Dermis blood vessel endothelial cell (primary cell): ENCODE results near the gene ATP6V1C2. TPM values are rescaled to one million over a fixed set of nuclear protein-coding genes. Genes with fewer than 3 reads are reported as not detected.
"Not testable (repeated sequence)": the region's sequence is repeated elsewhere in the genome, so short reads cannot be mapped to it uniquely, and the experiment has no call there.

Experiments used
- DNase-seq: peaks from one replicate; pipeline ENCODE4 v3.0.0; 2010
- total RNA-seq: library from RNA; depleted of rRNA; stranded (reverse); fragments of >200 nt; gene quantifications from 2 replicates; pipeline ENCODE4 v1.2.3, GENCODE V29; 2014

ATP6V1C2 gene
- total RNA-seq, 1 donor from 2014 or later: 0.17 TPM

DNA sequence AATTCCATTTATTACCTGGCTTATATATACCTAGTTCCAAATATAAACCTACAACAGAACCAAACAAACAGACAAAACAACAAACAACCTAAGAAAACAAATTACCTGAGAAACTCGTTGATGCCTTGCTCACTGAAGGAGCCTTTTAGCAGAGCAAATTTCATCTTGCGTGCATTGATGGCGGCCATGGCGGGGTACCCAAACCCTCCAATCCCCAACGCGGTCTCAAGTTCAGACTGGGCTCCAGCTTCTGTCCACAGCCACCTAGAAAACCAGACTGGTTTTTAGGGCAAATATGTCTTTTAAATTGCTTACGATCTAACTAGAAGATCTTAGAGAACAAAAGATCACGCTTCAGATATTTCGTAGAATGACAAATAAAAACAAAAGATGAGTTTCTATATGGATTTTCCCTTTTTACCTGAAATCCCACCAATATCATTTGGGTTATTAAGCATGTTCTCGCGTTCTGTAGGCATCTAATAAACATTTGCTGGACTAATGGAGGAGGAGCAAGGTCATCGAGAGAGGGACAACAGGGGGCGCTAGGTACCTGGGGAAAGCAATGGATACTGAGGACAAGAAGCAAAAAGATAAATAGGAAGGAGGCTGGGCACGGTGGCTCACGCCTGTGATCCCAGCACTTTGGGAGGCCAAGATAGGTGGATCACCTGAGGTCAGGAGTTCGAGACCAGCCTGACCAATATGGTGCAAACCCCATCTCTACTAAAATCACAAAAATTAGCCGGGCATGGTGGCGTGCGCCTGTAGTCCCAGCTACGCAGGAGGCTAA, 65.9 kb downstream of the ATP6V1C2 start:
- peak; percentile 60 for DNase-seq

GRCh38 chr2:10788855-10789254, 67.4 kb downstream of the ATP6V1C2 start:
- no peak for DNase-seq

DNA sequence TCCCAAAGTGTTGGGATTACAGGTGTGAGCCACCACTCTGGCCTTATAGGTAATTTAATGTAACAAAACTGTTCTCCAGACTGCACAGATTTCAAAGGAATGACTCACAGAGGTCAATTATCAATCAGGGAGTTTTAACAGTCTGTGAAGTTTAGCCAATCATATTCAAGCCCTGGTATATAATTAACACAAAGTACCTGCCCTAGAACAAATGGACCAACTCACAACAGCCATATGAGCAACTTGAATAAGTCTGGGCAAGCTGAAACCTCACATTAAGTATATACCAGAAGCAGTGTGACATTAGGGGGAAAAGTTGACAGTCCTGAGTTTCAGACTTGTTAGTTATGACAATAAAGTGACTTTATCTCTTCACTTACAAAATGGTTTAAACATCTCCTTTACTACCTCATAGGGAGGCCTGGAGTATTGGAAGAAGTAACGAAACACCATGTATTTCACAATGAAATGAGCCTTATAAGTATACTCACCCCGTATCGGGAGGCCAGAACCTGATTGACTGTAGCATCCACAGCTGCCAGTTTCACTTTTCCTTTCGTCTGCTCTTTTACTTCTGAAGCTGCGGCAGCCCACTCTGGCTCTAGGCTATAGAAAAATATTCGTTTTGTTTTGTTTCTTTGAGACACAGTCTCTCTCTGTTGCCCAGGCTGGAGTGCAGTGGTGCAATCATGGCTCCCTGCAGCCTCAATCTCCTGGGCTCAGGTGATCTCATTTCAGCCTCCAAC, 69.0 kb downstream of the ATP6V1C2 start:
- no peak for DNase-seq

DNA sequence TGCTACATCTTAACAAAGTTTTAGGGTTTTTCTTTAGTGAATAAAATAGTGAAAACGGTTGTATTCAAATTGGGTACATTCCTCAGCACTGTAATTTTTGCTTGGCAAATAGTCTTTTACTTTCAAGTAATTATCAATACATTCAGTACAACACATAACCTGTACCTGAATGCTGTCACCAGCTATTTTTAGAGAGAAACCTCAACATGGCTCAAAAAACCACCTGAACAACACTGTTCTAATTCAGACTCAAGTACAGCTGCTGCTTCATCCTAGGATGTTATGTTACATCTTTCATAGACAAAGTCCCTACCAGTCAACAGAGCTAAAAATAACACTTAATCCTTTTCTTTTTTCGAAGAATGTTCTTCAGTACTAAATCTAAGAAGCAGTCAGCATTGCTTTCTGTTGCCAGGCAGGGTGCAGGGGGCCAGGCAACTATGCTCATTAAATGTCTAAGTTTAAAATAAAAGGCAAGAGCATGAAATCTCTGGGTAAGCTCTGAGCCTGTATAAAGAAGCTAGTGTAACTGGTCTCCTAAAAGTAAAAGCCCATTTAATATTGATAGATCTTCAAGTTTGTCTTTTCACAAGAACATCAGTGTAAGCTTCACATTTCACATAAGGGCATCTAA, 70.7 kb downstream of the ATP6V1C2 start:
- no peak for DNase-seq

- DNase-seq: no peak
Observed at GRCh38 chr2:10792660-10793400, 71.4 kb downstream of the ATP6V1C2 start.

- DNase-seq: no peak
Observed at GRCh38 chr2:10793816-10794215, 72.4 kb downstream of the ATP6V1C2 start.

DNA sequence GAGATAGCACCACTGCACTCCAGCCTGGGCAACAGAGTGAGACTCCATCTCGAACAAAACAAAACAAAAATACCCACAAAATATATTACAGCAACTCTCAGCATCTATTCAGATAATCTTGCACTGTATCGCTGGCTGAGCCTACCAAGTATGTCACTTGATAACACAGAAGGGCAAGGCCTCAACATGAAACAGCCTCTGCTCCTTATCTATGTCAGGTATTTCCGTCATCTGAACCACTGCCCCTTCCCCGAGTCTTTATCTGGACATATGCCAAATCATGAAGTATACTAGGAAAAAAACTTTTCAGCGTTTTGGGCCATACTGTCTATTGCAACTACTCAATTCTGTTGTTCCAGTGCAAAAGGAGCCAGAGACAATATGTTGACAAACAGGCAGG, 73.4 kb downstream of the ATP6V1C2 start:
- DNase-seq: peak; percentile 49

DNA sequence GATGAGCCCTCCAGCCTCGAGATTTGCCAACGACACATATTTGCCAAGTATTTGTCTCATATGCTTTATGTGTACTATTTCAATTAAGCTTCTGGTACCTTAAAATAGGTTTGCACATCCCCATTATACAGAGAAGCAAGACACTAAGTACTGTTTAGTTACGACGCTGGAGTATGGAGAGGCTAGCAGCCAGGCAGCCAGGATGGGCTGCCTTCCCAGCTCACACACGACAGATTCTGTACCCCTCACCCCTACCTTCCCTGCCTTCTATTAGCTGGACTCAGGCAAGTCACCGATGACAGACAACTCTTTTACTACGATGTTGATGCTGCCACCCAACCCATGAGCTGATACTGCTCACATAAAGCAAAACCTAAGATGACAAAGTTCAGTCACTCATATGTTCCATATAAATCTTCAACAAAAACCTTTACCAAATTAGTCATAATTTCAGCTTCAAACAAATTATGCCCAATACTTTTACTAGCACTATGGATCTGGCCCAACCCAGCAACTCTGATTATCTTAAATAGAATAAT, 74.1 kb downstream of the ATP6V1C2 start:
- no peak for DNase-seq

- DNase-seq: no peak
Observed at GRCh38 chr2:10796703-10797102, 75.3 kb downstream of the ATP6V1C2 start.

DNA sequence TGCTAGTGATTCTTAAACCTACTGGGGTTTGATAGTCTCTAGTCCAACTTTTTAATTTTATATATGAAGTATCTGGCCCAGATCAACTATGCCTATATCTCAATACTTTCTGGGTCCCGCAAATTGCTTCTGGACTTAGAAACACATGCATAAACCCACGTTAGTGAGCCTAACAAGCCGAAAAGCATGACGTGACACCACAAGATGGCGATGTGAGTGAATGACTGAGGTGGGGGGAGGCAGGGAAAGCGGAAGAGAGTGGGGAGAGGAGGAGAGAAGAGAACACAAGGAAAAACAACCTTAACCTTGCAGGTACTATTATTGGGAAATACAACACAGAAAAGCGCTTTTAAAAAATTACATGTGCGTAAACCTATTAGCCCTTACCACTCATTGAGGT, 77.4 kb downstream of the ATP6V1C2 start:
- peak; percentile 26 for DNase-seq

- DNase-seq: no peak
Observed at GRCh38 chr2:10800163-10800562, 78.7 kb downstream of the ATP6V1C2 start.

GRCh38 chr2:10802657-10803056, 81.2 kb downstream of the ATP6V1C2 start:
- no peak for DNase-seq

GRCh38 chr2:10805990-10806389, 84.6 kb downstream of the ATP6V1C2 start:
- DNase-seq: not testable (repeated sequence)

GRCh38 chr2:10806543-10806942, 85.1 kb downstream of the ATP6V1C2 start:
- DNase-seq: no peak

DNA sequence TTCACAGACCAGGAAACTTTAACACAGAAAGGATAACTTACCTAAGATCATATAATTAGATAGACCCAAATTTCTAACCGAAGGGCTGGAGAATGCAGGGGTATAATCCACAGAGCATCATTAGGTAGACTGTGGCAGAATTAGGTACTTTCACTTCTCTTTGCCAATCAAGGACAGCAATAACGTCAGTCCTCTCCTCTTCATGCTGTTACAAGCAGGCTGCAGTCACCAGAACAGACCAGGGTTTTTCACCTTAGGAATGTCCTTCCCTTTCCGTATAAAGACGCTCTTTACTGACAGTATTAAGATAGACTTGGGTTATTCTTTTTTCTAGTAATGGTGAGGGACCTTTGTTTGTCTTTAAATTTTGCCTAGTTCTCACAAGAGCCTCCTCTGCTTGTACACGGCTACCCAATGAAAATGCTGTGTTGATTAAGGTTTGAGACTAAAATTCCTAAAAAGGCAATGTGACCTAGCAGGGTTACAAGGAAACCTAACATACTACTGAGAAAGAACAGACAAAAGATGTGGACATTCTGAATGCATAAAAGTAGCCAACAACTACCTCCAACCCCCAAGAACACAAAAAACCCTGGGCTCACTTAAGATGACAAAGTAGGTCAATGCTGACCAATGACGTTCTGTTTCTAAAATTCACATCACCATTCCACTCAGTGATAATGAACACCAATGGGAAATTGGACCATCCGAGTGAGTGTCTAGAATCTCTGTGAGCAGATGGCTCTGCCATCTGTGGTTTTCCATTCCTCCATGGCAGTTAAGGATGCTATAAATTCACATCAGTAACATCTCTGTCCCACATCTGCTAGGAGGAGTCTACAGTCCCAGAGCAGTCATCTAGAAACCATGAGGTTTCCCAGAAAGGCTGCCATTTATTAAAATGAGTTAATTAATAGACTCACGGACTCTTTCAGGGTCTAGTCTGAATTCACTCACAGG, 89.1 kb downstream of the ATP6V1C2 start:
- peak; percentile 38 for DNase-seq

DNA sequence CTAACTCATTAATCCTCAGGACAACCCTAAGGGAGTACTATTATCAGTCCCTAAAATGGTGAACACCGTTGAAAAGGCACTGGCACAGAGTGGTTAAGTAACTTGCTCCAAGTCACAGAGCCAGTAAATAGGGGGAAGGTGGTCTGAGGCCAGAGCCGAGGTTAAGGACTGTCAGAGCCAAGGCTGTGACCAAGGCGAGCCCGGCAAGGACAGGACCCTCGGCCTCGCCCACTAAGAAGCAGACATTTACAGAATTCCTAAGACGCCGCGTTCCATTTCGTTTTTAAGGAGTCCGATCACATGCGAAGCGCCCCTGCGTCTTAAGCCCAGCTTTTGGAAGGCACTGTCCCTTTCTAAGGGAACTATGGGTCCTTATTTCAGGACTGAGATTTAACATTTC, 90.1 kb downstream of the ATP6V1C2 start:
- DNase-seq: peak; percentile 41

- DNase-seq: peak; percentile 98
Observed at GRCh38 chr2:10812362-10813162, 91.1 kb downstream of the ATP6V1C2 start, which contains the start of gene PDIA6. TSS of gene PDIA6 (minus strand) at chr2:10812785. CDS start at chr2:10812696, 89 bp downstream.

DNA sequence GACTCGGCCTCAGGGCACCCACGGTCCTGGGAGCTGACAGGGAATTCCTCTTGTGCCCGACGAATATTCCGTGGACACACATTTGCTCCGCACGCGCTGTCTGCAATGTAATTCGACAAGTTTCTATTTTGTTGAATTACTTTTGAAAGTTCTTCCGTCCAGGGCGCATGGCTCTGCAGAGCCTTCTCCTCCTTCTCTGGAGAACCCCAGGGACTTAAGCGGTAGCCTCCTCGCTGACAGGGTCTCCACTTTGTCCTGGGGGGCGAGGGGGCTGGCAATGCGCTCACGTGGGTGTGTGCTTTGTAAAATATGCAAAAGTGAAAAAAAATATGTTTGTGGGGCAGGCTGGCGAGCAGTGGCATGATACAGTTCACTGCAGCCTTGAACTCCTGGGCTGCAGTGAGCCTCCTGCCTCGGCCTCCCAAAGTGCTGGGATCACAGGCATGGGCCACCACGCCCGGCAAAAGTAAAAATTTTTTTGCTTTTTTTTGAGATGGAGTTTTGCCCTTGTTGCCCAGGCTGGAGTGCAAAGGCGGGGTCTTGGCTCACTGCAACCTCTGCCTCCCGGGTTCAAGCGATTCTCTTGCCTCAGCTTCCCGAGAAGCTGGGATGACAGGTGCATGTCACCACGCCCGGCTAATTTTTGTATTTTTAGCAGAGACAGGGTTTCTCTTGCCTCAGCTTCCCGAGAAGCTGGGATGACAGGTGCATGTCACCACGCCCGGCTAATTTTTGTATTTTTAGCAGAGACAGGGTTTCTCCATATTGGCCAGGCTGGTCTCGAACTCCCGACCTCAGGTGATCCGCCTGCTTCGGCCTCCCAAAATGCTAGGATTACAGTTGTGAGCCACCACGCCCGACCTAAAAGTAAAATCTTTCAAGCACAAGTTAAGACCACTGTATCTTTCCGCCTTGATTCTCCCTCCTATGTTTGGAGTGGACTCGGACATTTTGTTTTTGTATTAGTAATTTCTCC, 92.0 kb downstream of the ATP6V1C2 start:
- DNase-seq: not testable (repeated sequence)

GRCh38 chr2:10814142-10814541, 92.7 kb downstream of the ATP6V1C2 start:
- no peak for DNase-seq
